ENCODE data around the gene TPSB2. TPM values are rescaled to one million over a fixed set of nuclear protein-coding genes. Genes with fewer than 3 reads are reported as not detected.

TPSB2 gene
- total RNA-seq, 1 experiment from 2014 or later: not detected

DNA sequence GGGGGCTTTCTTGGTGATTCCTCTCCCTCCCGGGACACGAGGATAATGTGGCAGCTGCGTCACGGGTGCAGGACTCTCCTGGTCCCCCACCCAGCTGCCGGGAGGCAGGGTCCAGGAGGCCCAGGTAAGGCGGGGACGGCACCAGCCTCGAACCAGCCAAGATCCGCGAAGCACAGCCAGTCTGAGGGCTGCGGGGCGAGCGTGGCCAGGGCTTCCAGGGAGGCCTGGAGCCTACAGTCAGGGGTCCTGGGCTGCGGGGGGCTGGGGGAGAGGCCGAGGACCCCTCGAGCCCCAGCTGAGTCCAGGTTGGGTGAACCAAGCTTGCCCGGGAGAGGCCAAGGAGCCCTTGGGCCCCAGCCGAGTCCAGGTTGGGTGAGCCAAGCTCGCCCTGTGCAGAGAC, 35.8 kb upstream of the TPSB2 start:
- Histone ChIP-seq H3K27ac (ENCODE audit: low read depth, low read length) (no peak overlapping the region), H4K20me1 (ENCODE audit: insufficient read depth) (no peaks in the 10 kb centered on the region), H3K79me2 (ENCODE audit: insufficient read depth, low read length) (no peaks in the 10 kb centered on the region), H3K9me2 (ENCODE audit: insufficient read depth) (no peaks in the 10 kb centered on the region), H3K27me3 (ENCODE audit: insufficient read depth, low read length) (no peaks in the 10 kb centered on the region), H3K4me2 (ENCODE audit: low read length) (no peak overlapping the region), H3K36me3 (ENCODE audit: control insufficient read depth in 1 of 2, insufficient read depth in 2 of 2, low read length in 2 of 2) (no peaks in the 10 kb centered on the region), H2AFZ (ENCODE audit: low read depth, low read length, poor library complexity, severe bottlenecking) (no peak overlapping the region), H3K4me1 (ENCODE audit: control insufficient read depth in 1 of 2, insufficient read depth in 2 of 2, low read length in 2 of 2) (peaks cover 4 to 5% of the 10 kb centered on the region in 2 experiments; a peak in 3 of 4 replicates), H3K9ac (ENCODE audit: low read length) (no peak overlapping the region), H3K4me3 (replicated peaks in 1 of 2; ENCODE audit: low read depth in 1 of 2, low read length in 2 of 2) (no peak overlapping the region), H3K9me3 (ENCODE audit: control insufficient read depth in 1 of 2, insufficient read depth in 1 of 2, low read depth in 1 of 2, low read length in 2 of 2) (no peaks in the 10 kb centered on the region; a peak in 1 of 4 replicates)
- ChIA-PET CTCF (no interaction called here), RAD21 (ENCODE audit: low non-redundant PET in 1 of 2, low total read pairs in 2 of 2, uncharacterized antibody in 2 of 2, unreplicated experiment in 2 of 2) (no interaction called here), POLR2A (no interaction called here)
- ATAC-seq (no peak), DNase-seq (ENCODE audit: low read depth, low spot score) (no peak)
- BruUV-seq (replicated peaks): no TSS peak
- intact Hi-C loops (cut with micrococcal nuclease): no loop called here
- no peak for TF ChIP-seq FOSL1 (IDR thresholded peaks at IDR 0.05; ENCODE audit: low read depth)
- TF ChIP-seq ELF1 (IDR thresholded peaks at IDR 0.05; ENCODE audit: borderline replicate concordance, low read depth): no peak
- TF ChIP-seq ZFX (IDR thresholded peaks at IDR 0.05): no peak
- no peak for TF ChIP-seq ZNF274 (IDR thresholded peaks at IDR 0.05; ENCODE audit: low read depth, low read length)
- TF ChIP-seq EZH2 (IDR thresholded peaks at IDR 0.05): no peak
- TF ChIP-seq SIN3A (IDR thresholded peaks at IDR 0.05; ENCODE audit: low read depth): no peak
- no peak for TF ChIP-seq EGR1 (IDR thresholded peaks at IDR 0.05; ENCODE audit: low read depth)
- no peak for TF ChIP-seq JUND (IDR thresholded peaks at IDR 0.05)

DNA sequence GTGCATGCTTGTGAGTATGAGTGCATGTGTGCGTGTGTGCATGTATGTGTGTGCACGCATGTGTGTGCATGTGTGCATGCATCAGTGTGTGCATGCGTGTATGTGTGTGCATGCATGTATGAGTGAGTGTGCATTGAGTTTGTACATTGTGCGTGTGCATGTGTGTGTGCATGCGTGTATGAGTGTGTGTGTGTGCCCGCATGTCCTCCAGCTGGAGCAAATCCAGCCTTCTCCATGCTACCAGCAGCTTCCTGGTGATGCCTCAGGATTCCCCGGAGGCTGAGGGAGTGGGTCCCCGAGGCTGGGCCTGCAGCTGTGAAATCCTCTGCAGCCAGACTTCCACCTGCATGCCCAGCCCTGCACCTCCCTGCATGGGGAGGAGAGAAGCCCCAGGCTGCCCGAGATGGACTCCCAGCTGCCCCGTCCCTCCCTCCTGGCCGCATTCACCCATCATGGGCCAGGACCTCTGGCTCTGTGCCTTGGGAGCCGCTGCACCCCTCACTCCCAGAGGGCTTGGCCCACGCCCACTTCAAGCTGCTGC, 35.2 kb upstream of the TPSB2 start:
- ATAC-seq (no peak), DNase-seq (ENCODE audit: low read depth, low spot score) (no peak)
- H3K9ac ChIP-seq (ENCODE audit: low read length): no peak overlapping the region
- no peaks in the 10 kb centered on the region for H3K27me3 ChIP-seq (ENCODE audit: insufficient read depth, low read length)
- H3K9me3 ChIP-seq (ENCODE audit: control insufficient read depth in 1 of 2, insufficient read depth in 1 of 2, low read depth in 1 of 2, low read length in 2 of 2): no peaks in the 10 kb centered on the region; a peak in 1 of 4 replicates
- TF ChIP-seq SIN3A (IDR thresholded peaks at IDR 0.05; ENCODE audit: low read depth) (no peak), YY1 (IDR thresholded peaks at IDR 0.05; ENCODE audit: extremely low read depth, insufficient replicate concordance, low read depth, low read length) (no peak), POLR2AphosphoS5 (IDR thresholded peaks at IDR 0.05; ENCODE audit: low read depth, low read length) (no peak), ZNF274 (IDR thresholded peaks at IDR 0.05; ENCODE audit: low read depth, low read length) (no peak), CBX3 (IDR thresholded peaks at IDR 0.05; ENCODE audit: low read depth) (no peak), POLR2A (IDR thresholded peaks at IDR 0.05; ENCODE audit: borderline replicate concordance, extremely low read depth, insufficient read depth, insufficient read length) (no peak), EGR1 (IDR thresholded peaks at IDR 0.05; ENCODE audit: low read depth) (no peak), SP1 (IDR thresholded peaks at IDR 0.05; ENCODE audit: low read depth) (no peak), FOSL1 (IDR thresholded peaks at IDR 0.05; ENCODE audit: low read depth) (no peak)
- TF ChIP-seq, protein P1, sequence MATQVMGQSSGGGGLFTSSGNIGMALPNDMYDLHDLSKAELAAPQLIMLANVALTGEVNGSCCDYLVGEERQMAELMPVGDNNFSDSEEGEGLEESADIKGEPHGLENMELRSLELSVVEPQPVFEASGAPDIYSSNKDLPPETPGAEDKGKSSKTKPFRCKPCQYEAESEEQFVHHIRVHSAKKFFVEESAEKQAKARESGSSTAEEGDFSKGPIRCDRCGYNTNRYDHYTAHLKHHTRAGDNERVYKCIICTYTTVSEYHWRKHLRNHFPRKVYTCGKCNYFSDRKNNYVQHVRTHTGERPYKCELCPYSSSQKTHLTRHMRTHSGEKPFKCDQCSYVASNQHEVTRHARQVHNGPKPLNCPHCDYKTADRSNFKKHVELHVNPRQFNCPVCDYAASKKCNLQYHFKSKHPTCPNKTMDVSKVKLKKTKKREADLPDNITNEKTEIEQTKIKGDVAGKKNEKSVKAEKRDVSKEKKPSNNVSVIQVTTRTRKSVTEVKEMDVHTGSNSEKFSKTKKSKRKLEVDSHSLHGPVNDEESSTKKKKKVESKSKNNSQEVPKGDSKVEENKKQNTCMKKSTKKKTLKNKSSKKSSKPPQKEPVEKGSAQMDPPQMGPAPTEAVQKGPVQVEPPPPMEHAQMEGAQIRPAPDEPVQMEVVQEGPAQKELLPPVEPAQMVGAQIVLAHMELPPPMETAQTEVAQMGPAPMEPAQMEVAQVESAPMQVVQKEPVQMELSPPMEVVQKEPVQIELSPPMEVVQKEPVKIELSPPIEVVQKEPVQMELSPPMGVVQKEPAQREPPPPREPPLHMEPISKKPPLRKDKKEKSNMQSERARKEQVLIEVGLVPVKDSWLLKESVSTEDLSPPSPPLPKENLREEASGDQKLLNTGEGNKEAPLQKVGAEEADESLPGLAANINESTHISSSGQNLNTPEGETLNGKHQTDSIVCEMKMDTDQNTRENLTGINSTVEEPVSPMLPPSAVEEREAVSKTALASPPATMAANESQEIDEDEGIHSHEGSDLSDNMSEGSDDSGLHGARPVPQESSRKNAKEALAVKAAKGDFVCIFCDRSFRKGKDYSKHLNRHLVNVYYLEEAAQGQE (IDR thresholded peaks at IDR 0.05; ENCODE audit: low read depth): no peak
- H3K36me3 ChIP-seq (ENCODE audit: control insufficient read depth in 1 of 2, insufficient read depth in 2 of 2, low read length in 2 of 2): no peaks in the 10 kb centered on the region
- no peak overlapping the region for H3K4me3 ChIP-seq (replicated peaks in 1 of 2; ENCODE audit: low read depth in 1 of 2, low read length in 2 of 2)
- no peaks in the 10 kb centered on the region for H3K79me2 ChIP-seq (ENCODE audit: insufficient read depth, low read length)
- ChIA-PET RAD21 (ENCODE audit: low non-redundant PET in 1 of 2, low total read pairs in 2 of 2, uncharacterized antibody in 2 of 2, unreplicated experiment in 2 of 2) (no interaction called here), CTCF (no interaction called here), POLR2A (no interaction called here)
- no peak overlapping the region for H3K4me2 ChIP-seq (ENCODE audit: low read length)
- H4K20me1 ChIP-seq (ENCODE audit: insufficient read depth): no peaks in the 10 kb centered on the region
- intact Hi-C loops (cut with micrococcal nuclease): no loop called here
- no peak overlapping the region for H2AFZ ChIP-seq (ENCODE audit: low read depth, low read length, poor library complexity, severe bottlenecking)
- no peaks in the 10 kb centered on the region for H3K9me2 ChIP-seq (ENCODE audit: insufficient read depth)
- BruUV-seq (replicated peaks): no TSS peak
- peaks cover 4 to 5% of the 10 kb centered on the region in 2 experiments; a peak in 3 of 4 replicates for H3K4me1 ChIP-seq (ENCODE audit: control insufficient read depth in 1 of 2, insufficient read depth in 2 of 2, low read length in 2 of 2)
- H3K27ac ChIP-seq (ENCODE audit: low read depth, low read length): no peak overlapping the region
